HL-60 (cell line): ENCODE data around the gene SH3PXD2A.

Experiments
- GABPA ChIP-seq: IDR thresholded peaks from 2 replicates; pipeline ENCODE4 v1.6.1; 2012; ENCODE audit warnings: low read depth
- POLR2AphosphoS5 ChIP-seq: IDR thresholded peaks from 2 replicates; pipeline ENCODE4 v1.6.1; 2012; ENCODE audit warnings: low read depth
- TF ChIP-seq, protein P1 (sequence below): IDR thresholded peaks from one replicate; pipeline ENCODE4 v1.5.1; 2011; ENCODE audit warnings: low read length, control low read depth, inconsistent platforms; ENCODE audit not compliant: insufficient read depth
- TF ChIP-seq, protein P2 (sequence below): IDR thresholded peaks from 2 replicates; pipeline ENCODE4 v1.6.1; 2012; ENCODE audit warnings: low read depth; ENCODE audit not compliant: insufficient replicate concordance

DNA sequence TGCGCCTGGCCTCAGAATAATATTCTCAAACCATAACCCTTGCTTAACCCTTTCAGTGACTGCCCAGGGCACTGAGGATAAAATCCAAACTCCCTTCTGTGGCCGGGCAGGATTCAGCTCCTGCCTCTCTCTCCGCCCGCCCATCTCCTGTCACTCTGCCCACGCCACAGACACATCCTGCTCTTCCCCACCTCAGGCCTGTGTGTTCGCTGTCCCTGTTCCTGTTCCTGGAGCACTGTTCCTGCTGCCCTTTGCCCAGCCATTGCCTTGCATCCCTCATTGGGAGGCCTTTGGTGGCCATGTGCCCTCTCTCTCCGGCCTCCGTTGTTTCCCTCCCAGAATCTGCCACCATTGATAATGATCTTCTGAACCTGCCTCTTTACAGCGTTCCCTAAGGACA lies 108.8 kb downstream of the SH3PXD2A start:
- TF ChIP-seq, protein P1, sequence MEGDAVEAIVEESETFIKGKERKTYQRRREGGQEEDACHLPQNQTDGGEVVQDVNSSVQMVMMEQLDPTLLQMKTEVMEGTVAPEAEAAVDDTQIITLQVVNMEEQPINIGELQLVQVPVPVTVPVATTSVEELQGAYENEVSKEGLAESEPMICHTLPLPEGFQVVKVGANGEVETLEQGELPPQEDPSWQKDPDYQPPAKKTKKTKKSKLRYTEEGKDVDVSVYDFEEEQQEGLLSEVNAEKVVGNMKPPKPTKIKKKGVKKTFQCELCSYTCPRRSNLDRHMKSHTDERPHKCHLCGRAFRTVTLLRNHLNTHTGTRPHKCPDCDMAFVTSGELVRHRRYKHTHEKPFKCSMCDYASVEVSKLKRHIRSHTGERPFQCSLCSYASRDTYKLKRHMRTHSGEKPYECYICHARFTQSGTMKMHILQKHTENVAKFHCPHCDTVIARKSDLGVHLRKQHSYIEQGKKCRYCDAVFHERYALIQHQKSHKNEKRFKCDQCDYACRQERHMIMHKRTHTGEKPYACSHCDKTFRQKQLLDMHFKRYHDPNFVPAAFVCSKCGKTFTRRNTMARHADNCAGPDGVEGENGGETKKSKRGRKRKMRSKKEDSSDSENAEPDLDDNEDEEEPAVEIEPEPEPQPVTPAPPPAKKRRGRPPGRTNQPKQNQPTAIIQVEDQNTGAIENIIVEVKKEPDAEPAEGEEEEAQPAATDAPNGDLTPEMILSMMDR, result no peak
- no peak for TF ChIP-seq POLR2AphosphoS5
- TF ChIP-seq GABPA, result no peak
- TF ChIP-seq, protein P2, sequence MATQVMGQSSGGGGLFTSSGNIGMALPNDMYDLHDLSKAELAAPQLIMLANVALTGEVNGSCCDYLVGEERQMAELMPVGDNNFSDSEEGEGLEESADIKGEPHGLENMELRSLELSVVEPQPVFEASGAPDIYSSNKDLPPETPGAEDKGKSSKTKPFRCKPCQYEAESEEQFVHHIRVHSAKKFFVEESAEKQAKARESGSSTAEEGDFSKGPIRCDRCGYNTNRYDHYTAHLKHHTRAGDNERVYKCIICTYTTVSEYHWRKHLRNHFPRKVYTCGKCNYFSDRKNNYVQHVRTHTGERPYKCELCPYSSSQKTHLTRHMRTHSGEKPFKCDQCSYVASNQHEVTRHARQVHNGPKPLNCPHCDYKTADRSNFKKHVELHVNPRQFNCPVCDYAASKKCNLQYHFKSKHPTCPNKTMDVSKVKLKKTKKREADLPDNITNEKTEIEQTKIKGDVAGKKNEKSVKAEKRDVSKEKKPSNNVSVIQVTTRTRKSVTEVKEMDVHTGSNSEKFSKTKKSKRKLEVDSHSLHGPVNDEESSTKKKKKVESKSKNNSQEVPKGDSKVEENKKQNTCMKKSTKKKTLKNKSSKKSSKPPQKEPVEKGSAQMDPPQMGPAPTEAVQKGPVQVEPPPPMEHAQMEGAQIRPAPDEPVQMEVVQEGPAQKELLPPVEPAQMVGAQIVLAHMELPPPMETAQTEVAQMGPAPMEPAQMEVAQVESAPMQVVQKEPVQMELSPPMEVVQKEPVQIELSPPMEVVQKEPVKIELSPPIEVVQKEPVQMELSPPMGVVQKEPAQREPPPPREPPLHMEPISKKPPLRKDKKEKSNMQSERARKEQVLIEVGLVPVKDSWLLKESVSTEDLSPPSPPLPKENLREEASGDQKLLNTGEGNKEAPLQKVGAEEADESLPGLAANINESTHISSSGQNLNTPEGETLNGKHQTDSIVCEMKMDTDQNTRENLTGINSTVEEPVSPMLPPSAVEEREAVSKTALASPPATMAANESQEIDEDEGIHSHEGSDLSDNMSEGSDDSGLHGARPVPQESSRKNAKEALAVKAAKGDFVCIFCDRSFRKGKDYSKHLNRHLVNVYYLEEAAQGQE, result no peak
